NCI-H69 (cell line): ENCODE data around the gene ABLIM3.

ENCODE experiments used
- DNase-seq: peaks from one replicate; lab custom pipeline; 2025; lab: John Stamatoyannopoulos, UW

Gene ABLIM3

GRCh38 chr5:149309354-149309753 is 168.1 kb downstream of the ABLIM3 start:
- DNase-seq: no peak
